T-helper 1 cell treated with Interleukin-12 subunit alpha and Interleukin-12 subunit beta and Interleukin-4 antibody, amounts not matched to agents 30 ng/mL and 1 ng/mL, for 36 hours (primary cell): ENCODE measurements around the gene LSM4. TPM values are rescaled to one million over a fixed set of nuclear protein-coding genes. Genes with fewer than 3 reads are reported as not detected.

Experiments
- intact Hi-C: fragments of 100-400 bp; cut with micrococcal nuclease; formaldehyde crosslinking; loops from one replicate; pipeline ENCODE4 v1.15.1; 2024
- total RNA-seq: library from RNA; stranded (reverse); gene quantifications from 2 replicates; pipeline ENCODE4 v1.2.3, GENCODE V29; 2022

The LSM4 gene
- total RNA-seq, 1 donor from 2014 or later: 125 TPM

- intact Hi-C loops: loop anchor here (2.0 kb wide), 1 partner anchor 14 kb away; no protein-coding TSS in a partner anchor
Observed at GRCh38 chr19:18280247-18281081, 42.4 kb downstream of the LSM4 start.

- intact Hi-C loops: loop anchor here (1.0 to 2.0 kb wide), 6 partner anchors 15 to 243 kb away; partner anchors contain the start of genes ELL, LSM4 and RAB3A
Observed at GRCh38 chr19:18279516-18280246, 43.2 kb downstream of the LSM4 start.

- intact Hi-C loops: loop anchor here (1.0 to 2.0 kb wide), 5 partner anchors 44 to 243 kb away; partner anchors contain the start of genes ELL, LSM4 and RAB3A
Observed at GRCh38 chr19:18279266-18279515, 43.7 kb downstream of the LSM4 start.

DNA sequence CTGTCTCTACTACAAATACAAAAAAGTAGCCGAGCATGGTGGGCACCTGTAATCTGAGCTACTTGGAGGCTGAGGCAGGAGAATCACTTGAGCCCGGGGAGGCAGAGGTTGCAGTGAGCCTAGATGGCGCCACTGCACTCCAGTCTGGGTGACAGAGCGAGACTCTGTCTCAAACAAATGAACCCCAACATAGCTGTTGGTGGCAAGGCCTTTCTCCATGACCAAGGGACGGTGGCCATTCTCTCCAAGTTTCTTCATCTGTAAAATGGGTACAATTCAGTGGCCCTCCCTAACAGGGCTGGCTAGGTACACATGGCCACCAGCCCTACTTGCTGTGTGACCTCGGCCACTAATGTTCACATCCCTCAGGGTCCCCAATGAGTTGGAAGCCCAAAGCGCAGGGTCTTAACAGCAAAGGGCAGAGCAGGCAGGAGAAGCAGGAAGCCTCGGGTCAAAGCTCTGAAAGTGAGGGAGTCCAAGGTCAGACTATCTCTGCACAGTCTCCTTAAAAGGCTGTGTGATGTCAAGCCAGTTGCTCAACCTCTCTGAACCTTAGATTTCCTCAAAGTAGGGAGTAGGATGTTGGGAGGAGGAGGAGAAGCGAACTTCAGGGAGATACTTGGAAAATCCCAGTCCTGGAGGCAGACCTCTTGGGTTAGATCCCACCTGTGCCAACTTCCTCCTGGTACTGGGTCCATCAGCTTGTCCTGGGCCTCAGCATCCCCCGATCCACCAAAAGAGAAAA is 44.2 kb downstream of the LSM4 start:
- intact Hi-C loops: loop anchor here (1.0 to 2.0 kb wide), 5 partner anchors 45 to 244 kb away; partner anchors contain the start of genes ELL, LSM4 and RAB3A

DNA sequence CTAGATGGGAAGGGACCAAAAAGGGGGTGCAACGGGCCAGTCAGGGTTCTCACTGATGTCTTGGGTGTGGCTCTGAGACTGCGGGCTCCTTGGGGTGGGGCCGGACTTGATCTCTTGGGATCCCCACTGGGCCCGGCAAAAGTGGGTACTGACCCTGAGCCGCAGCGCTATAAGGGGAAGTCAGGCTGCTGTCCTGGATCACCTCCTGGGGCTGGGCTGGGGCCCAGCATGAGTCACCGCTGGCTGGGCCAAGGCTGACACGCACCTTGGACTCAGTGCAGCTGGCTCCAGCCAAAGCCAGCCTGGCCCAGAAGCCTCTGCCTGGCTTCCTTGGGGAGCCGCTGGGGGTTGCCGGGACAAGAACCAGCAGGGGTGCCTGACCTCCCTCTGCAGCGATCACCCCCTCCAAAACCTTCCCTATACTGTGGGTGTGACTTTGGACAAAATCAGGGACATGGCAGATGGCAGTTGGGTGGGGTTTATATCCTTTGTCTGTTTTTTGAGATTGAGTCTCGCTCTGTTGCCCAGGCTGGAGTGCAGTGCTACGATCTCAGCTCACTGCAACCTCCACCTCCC is 48.0 kb downstream of the LSM4 start:
- intact Hi-C loops: no loop called here

DNA sequence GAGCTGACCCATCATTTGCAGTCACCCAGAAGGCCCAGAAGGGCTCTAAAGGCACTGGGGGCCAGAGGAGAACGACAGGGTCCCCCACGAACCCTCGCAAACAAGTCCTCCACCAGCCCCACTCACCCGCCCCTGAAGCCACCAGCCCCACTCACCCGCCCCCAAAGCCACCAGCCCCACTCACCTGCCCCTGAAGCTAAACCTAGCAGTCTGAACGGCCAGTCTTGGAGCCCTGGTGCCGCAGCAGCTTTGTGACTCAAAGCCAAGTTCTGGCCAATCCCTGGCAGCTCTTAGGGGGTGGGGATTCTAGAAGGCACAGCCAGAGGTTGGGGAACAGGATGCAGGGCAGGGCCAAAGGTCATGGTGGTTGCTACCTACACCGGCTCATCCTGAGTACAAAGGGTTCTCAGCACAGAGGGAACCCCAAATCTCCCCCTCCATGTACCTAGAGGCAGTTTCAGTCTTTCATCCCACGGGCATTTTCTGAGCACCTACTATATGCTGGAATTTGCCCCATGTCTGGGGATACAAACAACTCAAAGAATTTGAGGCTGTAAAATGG is 48.6 kb downstream of the LSM4 start, which contains the start of gene IQCN:
Gene IQCN (minus strand): TSS at position 234 of the 562 bp plus-strand sequence. CDS start 4,974 bp downstream, outside the sequence.
- intact Hi-C loops: no loop called here

DNA sequence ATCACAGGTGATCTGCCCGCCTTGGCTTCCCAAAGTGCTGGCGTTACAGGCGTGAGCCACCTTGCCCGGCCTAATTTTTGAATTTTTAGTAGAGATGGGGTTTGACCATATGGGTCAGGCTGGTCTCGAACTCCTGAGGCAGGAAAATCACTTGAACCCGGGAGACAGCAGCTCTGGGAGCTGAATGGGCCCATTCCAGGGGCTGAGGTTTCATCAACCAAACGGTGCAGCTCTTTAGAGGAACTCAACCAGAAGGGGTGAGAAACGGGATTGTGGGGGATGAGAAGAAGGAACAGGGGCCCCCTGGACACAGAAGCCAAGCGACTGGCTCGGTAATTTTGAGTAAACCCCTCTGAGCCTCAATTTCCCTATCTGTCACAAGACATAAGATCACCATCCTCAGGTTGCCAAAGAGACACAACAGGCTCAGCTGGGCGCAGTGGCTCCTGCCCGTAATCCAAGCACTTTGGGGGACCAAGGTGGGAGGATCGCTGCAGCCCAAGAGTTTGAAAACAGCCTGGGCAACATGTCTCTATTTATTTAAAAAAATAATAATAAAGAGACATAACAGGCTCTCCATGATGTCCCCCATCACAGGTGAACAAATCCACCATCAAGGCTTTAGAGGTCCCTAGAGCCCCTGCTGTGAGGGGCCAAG is 49.2 kb downstream of the LSM4 start:
- intact Hi-C loops: no loop called here

DNA sequence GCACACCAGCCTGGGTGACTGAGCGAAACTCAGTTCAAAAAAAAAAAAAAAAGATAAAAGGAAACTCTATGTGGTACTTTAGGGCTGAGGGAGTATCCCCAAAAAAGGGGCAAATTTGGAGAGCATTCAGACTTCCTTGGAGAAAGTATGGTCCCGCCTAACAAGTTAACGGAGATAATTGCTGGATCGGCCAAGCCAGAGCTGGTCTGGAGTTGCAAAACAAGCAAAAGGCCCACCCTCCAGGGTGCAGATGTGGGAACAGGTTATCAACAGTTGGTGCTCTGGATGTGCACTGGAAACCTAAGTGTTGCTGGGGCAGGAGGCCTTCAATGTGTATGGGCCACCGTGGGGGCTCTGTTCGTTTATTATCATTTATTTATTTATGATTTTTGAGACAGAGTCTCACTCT is 51.4 kb downstream of the LSM4 start:
- intact Hi-C loops: no loop called here

DNA sequence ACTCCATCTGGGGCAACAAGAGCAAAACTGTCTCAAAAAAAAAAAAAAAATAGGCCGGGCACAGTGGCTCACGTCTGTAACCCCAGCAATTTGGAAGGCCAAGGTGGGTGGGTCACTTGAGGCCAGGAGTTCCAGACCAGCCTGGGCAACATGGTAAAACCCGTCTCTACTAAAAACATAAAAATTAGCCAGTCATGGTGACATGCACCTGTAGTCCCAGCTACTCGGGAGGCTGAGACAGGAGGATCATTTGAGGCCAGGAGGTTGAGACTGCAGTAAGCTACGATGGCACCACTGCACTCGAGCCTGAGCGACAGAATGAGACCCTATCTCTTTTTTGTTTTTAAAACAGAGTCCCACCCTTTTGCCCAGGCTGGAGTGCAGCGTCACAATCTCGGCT is 52.5 kb downstream of the LSM4 start:
- intact Hi-C loops: no loop called here

DNA sequence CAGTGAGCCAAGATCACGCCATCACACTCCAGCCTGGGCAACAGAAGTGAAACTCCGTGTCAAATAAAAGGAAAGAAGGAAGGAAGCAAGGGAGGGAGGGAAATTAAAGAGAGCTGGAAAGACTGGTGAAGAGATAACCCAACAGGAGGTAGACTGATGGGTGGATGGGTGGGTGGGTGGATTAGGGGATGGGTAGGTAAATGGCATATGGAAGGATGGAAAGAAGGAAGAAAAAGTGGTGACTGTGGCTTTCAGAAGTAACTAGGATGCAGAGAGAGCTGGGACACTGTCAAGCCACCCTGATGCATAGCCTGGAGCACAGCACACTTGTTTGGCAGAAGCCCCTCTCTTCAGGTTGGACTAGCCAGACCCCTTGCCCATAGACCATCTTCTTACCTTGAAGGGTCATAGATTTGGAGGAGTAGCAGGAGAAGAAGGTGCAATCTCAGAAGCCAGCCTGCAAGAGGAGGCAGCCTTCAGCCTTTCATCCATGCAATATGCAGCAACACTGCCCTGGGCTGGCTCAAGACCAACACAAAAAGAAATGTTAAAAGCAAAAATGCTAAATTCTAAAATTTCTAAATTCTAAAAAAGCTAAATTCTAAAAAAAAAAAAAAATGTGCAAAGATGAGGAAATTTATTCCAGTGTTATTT is 53.7 kb downstream of the LSM4 start:
- intact Hi-C loops: no loop called here

- intact Hi-C loops: no loop called here
Observed at GRCh38 chr19:18266771-18267686, 55.8 kb downstream of the LSM4 start.

DNA sequence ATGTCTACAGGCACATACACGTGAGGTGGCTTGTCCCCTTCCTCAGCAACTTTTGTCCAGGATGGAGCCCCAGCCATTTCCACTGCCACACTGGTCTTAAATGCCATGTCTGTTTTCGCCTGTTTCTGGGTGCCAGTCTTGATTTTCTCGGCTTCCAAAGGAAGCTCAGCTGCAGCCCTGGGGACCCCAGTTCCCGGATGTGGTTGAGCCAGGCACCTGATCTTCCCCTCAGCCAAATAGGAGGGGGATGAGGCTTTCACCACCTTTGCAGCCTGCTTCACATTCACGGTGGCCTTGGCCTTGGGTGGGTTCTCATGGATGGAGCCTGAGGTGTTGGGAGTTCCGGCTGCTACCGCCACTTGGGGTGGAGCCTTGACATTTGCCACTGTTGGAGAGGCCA is 57.3 kb downstream of the LSM4 start:
- intact Hi-C loops: no loop called here

- intact Hi-C loops: no loop called here
Observed at GRCh38 chr19:18264971-18265540, 57.8 kb downstream of the LSM4 start.

- intact Hi-C loops: no loop called here
Observed at GRCh38 chr19:18264137-18264854, 58.6 kb downstream of the LSM4 start.

GRCh38 chr19:18263324-18264136 is 59.3 kb downstream of the LSM4 start:
- intact Hi-C loops: no loop called here

- intact Hi-C loops: no loop called here
Observed at GRCh38 chr19:18262917-18263316, 60.0 kb downstream of the LSM4 start.

- intact Hi-C loops: no loop called here
Observed at GRCh38 chr19:18262144-18262543, 60.7 kb downstream of the LSM4 start.
